Effector memory CD8-positive, alpha-beta T cell (primary cell): ENCODE results near the gene KCNJ14.
A peak's percentile ranks its signal among the peaks of the same experiment; 100 is the strongest.

Experiments
- ATAC-seq: fragments of 150-1000 bp; cut with Tn5 transposase; replicated peaks from 2 replicates; pipeline ENCODE4 v1.10.0; 2021; ENCODE audit warnings: mild to moderate bottlenecking, moderate library complexity
- DNase-seq, 3 experiments: peaks; one replicate each; pipeline ENCODE4 v3.0.0; 2021
- H3K27ac Mint-ChIP-seq, 2 donors: one replicate each; pipeline ENCODE4 v1.8.0; 2022; ENCODE audit warnings: mild to moderate bottlenecking in 2 of 2, mixed read lengths in 2 of 2, moderate library complexity in 2 of 2
- H3K27me3 Mint-ChIP-seq, 2 donors: one replicate each; pipeline ENCODE4 v1.8.0; 2022; ENCODE audit warnings: mixed read lengths in 2 of 2
- H3K36me3 Mint-ChIP-seq: one replicate; pipeline ENCODE4 v1.8.0; 2022; ENCODE audit warnings: mild to moderate bottlenecking, moderate library complexity, mixed read lengths; ENCODE audit not compliant: insufficient read depth
- H3K4me1 Mint-ChIP-seq, 2 donors: one replicate each; pipeline ENCODE4 v1.8.0; 2022; ENCODE audit warnings: low read depth in 2 of 2, mixed read lengths in 2 of 2
- H3K4me3 Mint-ChIP-seq, 2 donors: one replicate each; pipeline ENCODE4 v1.8.0; 2022; ENCODE audit warnings: mild to moderate bottlenecking in 2 of 2, mixed read lengths in 2 of 2, moderate library complexity in 2 of 2
- H3K9me3 Mint-ChIP-seq, 2 donors: one replicate each; pipeline ENCODE4 v1.8.0; 2022; ENCODE audit warnings: mixed read lengths in 2 of 2
- total RNA-seq, 9 experiments: gene quantifications; one replicate each; lab custom pipeline; 2026; lab: John Stamatoyannopoulos, UW

Gene KCNJ14
- total RNA-seq: 0.67 to 5.6 (median 3.2) reads per million in 9 experiments

DNA sequence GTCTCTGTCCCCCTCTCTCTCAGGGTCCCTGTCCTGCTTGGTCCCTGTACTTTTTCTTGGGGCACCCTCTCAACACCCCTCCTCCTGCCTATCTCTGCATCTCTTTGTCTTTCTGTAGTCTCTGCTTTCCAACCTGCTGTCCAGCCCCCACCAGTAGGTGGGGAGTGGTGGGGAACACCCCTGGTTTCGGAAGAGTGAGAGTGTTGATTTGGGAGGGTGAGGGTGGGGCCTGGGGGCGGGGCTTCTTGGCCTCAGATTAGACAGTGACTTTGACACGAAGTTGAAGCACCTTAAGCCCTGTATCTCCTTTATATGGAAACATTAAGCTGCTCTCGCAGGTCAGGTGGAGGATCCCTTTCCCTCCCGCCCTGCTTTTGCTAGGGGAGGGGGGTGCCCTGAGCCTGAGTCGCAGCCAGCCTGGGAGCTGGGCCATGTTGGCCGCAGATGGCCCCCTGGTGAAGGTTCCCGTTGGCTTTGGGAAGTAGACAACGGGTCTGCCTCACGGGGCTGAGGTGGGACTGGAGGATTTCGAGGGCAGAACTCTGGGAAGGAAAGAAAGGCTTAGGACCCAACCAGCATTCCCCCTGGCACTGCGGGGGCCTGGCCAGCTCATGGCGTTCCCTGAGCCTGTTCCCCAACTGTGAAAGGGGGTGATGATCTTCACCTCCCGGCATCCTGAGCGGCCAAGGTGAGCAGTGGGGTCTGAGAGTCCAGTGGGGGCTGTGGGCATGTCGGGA, at the start of gene KCNJ14:
KCNJ14 (plus strand) TSS at position 404 of the 737 bp plus-strand sequence. CDS start 6,151 bp downstream, outside the sequence.
- DNase-seq (no peak), ATAC-seq (no peak)
- H3K27ac Mint-ChIP-seq: peak within 1 kb of the TSS in 1 of 2 donors; percentile 27
- peaks cover 0 to 6% of the 10 kb centered on the region in 2 donors for H3K4me1 Mint-ChIP-seq
- no peaks in the 10 kb centered on the region for H3K9me3 Mint-ChIP-seq
- H3K36me3 Mint-ChIP-seq: peaks cover 35% of the 10 kb centered on the region
- H3K4me3 Mint-ChIP-seq: no peak within 1 kb of the TSS
- no peaks in the 10 kb centered on the region for H3K27me3 Mint-ChIP-seq

GRCh38 chr19:48405850-48406249, 49.5 kb upstream of the KCNJ14 start:
- Mint-ChIP-seq H3K9me3 (no peaks in the 10 kb centered on the region), H3K27ac (no peak overlapping the region), H3K4me1 (peaks cover 4 to 15% of the 10 kb centered on the region in 2 donors), H3K4me3 (no peak overlapping the region), H3K36me3 (peaks cover 11% of the 10 kb centered on the region), H3K27me3 (peaks cover 20 to 22% of the 10 kb centered on the region in 2 donors)
- DNase-seq (no peak), ATAC-seq (no peak)

DNA sequence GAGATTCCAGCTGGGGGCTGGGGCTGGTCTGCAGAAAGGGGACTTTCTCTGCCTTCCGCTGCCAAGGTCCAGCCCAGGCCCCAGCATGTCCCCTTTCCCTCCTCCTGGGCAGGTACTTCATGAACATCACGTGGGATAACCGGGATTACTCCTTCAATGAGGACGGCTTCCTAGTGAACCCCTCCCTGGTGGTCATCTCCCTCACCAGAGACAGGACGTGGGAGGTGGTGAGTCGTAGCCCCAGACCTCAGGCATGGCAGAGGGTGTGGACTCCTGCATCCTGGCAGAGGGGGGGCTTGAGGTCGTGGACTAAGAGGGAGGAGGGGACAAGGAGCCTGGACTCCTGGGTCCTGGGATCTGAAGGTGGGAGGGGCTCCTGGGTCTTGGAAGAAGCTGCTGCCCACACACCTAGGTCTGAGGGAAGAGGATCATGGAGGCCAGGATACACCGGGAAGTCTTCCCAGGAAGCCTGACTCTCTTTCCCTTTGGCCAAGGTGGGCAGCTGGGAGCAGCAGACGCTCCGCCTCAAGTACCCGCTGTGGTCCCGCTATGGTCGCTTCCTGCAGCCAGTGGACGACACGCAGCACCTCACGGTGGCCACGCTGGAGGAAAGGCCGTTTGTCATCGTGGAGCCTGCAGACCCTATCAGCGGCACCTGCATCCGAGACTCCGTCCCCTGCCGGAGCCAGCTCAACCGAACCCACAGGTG, 41.3 kb upstream of the KCNJ14 start:
- Mint-ChIP-seq H3K4me1 (peaks cover 14 to 17% of the 10 kb centered on the region in 2 donors), H3K27me3 (no peaks in the 10 kb centered on the region), H3K4me3 (peak overlapping the region; percentile 76 to 85), H3K36me3 (peaks cover 14% of the 10 kb centered on the region), H3K27ac (peak overlapping the region in 1 of 2 donors; percentile 84), H3K9me3 (no peaks in the 10 kb centered on the region)
- no peak for DNase-seq
- ATAC-seq: no peak

DNA sequence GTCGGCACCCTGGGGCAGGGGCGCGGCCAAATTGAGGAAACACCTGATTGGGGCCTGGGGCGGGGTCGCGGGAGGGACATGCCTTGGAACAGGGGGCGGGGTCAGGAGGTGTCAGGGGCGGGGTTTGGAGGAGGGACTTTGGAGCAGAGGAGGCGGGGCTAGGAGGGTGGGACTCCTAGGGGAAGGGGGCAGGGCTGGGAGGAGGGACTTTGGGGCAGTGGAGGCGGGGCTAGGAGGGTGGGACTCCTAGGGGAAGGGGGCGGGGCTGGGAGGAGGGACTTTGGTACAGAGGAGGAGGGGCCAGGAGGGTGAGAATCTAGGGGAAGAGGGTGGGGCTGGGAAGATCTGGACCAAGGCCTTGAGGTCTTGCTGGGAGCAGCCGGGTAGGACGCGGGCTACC, 40.0 kb upstream of the KCNJ14 start:
- H3K36me3 Mint-ChIP-seq: peaks cover 15% of the 10 kb centered on the region
- DNase-seq (peak; percentile 47 to 63 (median 48)), ATAC-seq (peak; percentile 45)
- no peaks in the 10 kb centered on the region for H3K27me3 Mint-ChIP-seq
- peak overlapping the region in 1 of 2 donors; percentile 26 for H3K27ac Mint-ChIP-seq
- H3K9me3 Mint-ChIP-seq: no peaks in the 10 kb centered on the region
- H3K4me1 Mint-ChIP-seq: peaks cover 18 to 20% of the 10 kb centered on the region in 2 donors
- H3K4me3 Mint-ChIP-seq: peak overlapping the region; percentile 76 to 85

GRCh38 chr19:48415806-48416221, 39.6 kb upstream of the KCNJ14 start:
- peak overlapping the region; percentile 76 to 85 for H3K4me3 Mint-ChIP-seq
- H3K27me3 Mint-ChIP-seq: no peaks in the 10 kb centered on the region
- peaks cover 13% of the 10 kb centered on the region for H3K36me3 Mint-ChIP-seq
- ATAC-seq (no peak), DNase-seq (no peak)
- H3K4me1 Mint-ChIP-seq: peaks cover 18 to 20% of the 10 kb centered on the region in 2 donors
- no peaks in the 10 kb centered on the region for H3K9me3 Mint-ChIP-seq
- H3K27ac Mint-ChIP-seq: no peak overlapping the region

- Mint-ChIP-seq H3K9me3 (no peaks in the 10 kb centered on the region), H3K4me1 (peaks cover 18 to 20% of the 10 kb centered on the region in 2 donors), H3K27ac (no peak overlapping the region), H3K4me3 (no peak overlapping the region), H3K27me3 (no peaks in the 10 kb centered on the region), H3K36me3 (peaks cover 13% of the 10 kb centered on the region)
- DNase-seq (no peak), ATAC-seq (no peak)
Observed at GRCh38 chr19:48417421-48417820, 38.0 kb upstream of the KCNJ14 start.

GRCh38 chr19:48418317-48419064, 36.9 kb upstream of the KCNJ14 start:
- no peaks in the 10 kb centered on the region for H3K9me3 Mint-ChIP-seq
- peak overlapping the region; percentile 87 to 90 for H3K27ac Mint-ChIP-seq
- H3K36me3 Mint-ChIP-seq: peaks cover 10% of the 10 kb centered on the region
- DNase-seq: no peak
- H3K4me1 Mint-ChIP-seq: peaks cover 18 to 20% of the 10 kb centered on the region in 2 donors
- peaks cover 0 to 4% of the 10 kb centered on the region in 2 donors for H3K27me3 Mint-ChIP-seq
- H3K4me3 Mint-ChIP-seq: peak overlapping the region; percentile 76 to 83
- peak; percentile 7 for ATAC-seq

DNA sequence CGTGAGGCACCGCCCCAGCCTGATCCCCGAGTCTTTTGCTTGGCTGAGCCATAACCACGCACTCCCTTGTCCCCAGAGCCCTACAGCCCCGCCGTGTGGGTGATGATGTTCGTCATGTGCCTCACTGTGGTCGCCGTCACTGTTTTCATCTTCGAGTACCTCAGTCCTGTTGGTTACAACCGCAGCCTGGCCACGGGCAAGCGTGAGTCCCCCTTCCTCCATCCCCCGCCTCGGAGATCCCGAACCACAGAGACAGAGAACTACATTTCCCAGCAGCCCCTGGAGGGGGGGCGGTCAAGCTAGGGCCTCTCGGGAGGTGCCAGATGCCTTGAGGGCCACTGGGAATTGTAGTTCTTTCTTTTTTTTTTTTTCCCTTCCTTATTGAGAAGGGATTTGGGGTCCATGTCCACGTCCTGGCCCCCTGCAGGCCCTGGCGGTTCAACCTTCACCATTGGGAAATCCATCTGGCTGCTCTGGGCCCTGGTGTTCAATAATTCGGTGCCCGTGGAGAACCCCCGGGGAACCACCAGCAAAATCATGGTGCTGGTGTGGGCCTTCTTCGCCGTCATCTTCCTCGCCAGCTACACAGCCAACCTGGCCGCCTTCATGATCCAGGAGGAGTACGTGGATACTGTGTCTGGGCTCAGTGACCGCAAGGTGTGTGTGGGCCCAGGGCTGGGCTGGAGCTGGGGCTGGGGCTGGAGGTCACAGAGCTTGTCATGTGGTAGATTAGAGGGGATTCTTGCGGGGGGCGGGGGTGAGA, 36.0 kb upstream of the KCNJ14 start:
- peak overlapping the region; percentile 87 to 90 for H3K27ac Mint-ChIP-seq
- H3K36me3 Mint-ChIP-seq: peaks cover 10% of the 10 kb centered on the region
- DNase-seq (peak; percentile 69 to 71 (median 71)), ATAC-seq (peak; percentile 82)
- H3K4me3 Mint-ChIP-seq: peak overlapping the region; percentile 76 to 83
- no peaks in the 10 kb centered on the region for H3K9me3 Mint-ChIP-seq
- peaks cover 16 to 20% of the 10 kb centered on the region in 2 donors for H3K4me1 Mint-ChIP-seq
- H3K27me3 Mint-ChIP-seq: peaks cover 0 to 5% of the 10 kb centered on the region in 2 donors

- Mint-ChIP-seq H3K36me3 (peaks cover 7% of the 10 kb centered on the region), H3K27me3 (peaks cover 0 to 5% of the 10 kb centered on the region in 2 donors), H3K4me1 (peaks cover 10 to 17% of the 10 kb centered on the region in 2 donors), H3K27ac (no peak overlapping the region), H3K4me3 (no peak overlapping the region), H3K9me3 (no peaks in the 10 kb centered on the region)
- no peak for DNase-seq
- ATAC-seq: no peak
Observed at GRCh38 chr19:48421548-48421947, 33.8 kb upstream of the KCNJ14 start.

DNA sequence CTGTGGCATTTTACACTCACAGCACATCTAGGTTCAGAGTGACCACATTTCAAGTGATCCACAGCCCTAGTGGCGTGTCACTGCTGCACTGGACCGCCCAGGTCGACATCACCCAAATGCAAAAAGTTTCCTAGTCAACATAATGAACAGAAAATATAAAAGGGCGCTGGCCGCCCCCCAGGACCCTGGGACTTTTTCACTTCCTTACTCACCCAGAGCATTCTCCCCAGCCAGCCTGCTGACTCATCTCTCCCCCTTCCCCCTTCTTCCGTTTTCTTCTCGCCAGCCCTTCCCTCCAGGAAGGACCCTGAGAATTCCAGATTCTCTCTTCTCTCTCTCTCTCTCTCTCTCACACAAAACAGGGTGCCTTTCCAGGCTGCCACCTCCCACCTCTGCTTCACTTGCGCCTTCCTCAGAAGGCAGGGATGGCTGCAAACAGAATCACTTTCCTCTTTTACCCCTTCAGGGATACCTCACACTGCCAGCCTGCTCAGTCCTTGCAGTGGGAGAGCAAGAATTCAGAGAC, 30.6 kb upstream of the KCNJ14 start:
- ATAC-seq: no peak
- no peak for DNase-seq
- Mint-ChIP-seq H3K9me3 (no peaks in the 10 kb centered on the region), H3K27me3 (peaks cover 5 to 7% of the 10 kb centered on the region in 2 donors), H3K4me1 (peaks cover 0 to 4% of the 10 kb centered on the region in 2 donors), H3K36me3 (peaks cover 4% of the 10 kb centered on the region), H3K27ac (no peak overlapping the region), H3K4me3 (no peak overlapping the region)

DNA sequence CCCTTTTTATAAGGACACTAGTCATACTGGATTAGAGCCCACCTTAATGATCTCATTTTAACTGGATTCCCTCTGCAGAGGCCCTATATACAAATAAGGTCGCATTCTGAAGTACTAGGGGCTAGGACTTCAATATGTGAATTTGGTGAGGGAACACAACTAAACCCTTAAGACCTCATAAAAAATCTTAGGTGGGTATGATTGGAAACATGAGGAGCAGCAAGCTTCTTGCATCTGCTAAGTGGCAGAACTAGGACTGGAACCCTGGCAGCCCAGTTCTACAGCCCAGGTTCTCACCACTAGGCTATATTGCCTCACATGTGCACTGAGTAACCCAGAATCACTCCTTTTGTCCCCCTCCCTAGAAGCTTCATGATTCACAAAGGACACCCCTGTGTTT, 26.7 kb upstream of the KCNJ14 start:
- H3K27me3 Mint-ChIP-seq: peaks cover 0 to 7% of the 10 kb centered on the region in 2 donors
- H3K9me3 Mint-ChIP-seq: no peaks in the 10 kb centered on the region
- H3K36me3 Mint-ChIP-seq: peaks cover 4% of the 10 kb centered on the region
- no peak for DNase-seq
- ATAC-seq: no peak
- peaks cover 0 to 4% of the 10 kb centered on the region in 2 donors for H3K4me1 Mint-ChIP-seq
- no peak overlapping the region for H3K27ac Mint-ChIP-seq
- H3K4me3 Mint-ChIP-seq: no peak overlapping the region

- H3K36me3 Mint-ChIP-seq: peaks cover 4% of the 10 kb centered on the region
- no peak overlapping the region for H3K27ac Mint-ChIP-seq
- DNase-seq: no peak
- H3K9me3 Mint-ChIP-seq: no peaks in the 10 kb centered on the region
- no peak overlapping the region for H3K4me3 Mint-ChIP-seq
- H3K27me3 Mint-ChIP-seq: peaks cover 21 to 28% of the 10 kb centered on the region in 2 donors
- H3K4me1 Mint-ChIP-seq: no peaks in the 10 kb centered on the region
- no peak for ATAC-seq
Observed at GRCh38 chr19:48433337-48433736, 22.0 kb upstream of the KCNJ14 start.
